HG03575 (cell line): ENCODE measurements around the gene OASL.
"Not testable (repeated sequence)": the region's sequence is repeated elsewhere in the genome, so short reads cannot be mapped to it uniquely, and the experiment has no call there.

Experiments
- ATAC-seq: cut with Tn5 transposase; IDR thresholded peaks from one replicate; pipeline ENCODE4 v1.9.1; 2021; ENCODE audit not compliant: unreplicated experiment, insufficient number of reproducible peaks, low FRiP score; ENCODE audit errors: extremely low read depth

OASL gene

GRCh38 chr12:121038861-121039668, at the start of gene OASL:
TSS of gene OASL (minus strand) at chr12:121039246. CDS start at chr12:121038971, 275 bp downstream.
- ATAC-seq = no peak

- no peak for ATAC-seq
These were observed 49.1 kb upstream of the OASL start for GRCh38 chr12:121088195-121088585.

- ATAC-seq = no peak
These were observed 48.6 kb upstream of the OASL start for GRCh38 chr12:121087467-121088194.

GRCh38 chr12:121086781-121087295, 47.8 kb upstream of the OASL start:
- no peak for ATAC-seq

GRCh38 chr12:121085506-121086353, 46.7 kb upstream of the OASL start:
- ATAC-seq = no peak

- ATAC-seq = no peak
These were observed 46.0 kb upstream of the OASL start for GRCh38 chr12:121085069-121085468.

GRCh38 chr12:121084229-121084628, 45.2 kb upstream of the OASL start:
- no peak for ATAC-seq

GRCh38 chr12:121080909-121081308, 41.9 kb upstream of the OASL start:
- ATAC-seq = no peak

GRCh38 chr12:121079736-121080272, 40.8 kb upstream of the OASL start:
- no peak for ATAC-seq

- not testable (repeated sequence) for ATAC-seq
These were observed 38.4 kb upstream of the OASL start for GRCh38 chr12:121077440-121077839.

- ATAC-seq = not testable (repeated sequence)
These were observed 36.9 kb upstream of the OASL start for GRCh38 chr12:121075911-121076310.

- no peak for ATAC-seq
These were observed 33.1 kb upstream of the OASL start for GRCh38 chr12:121072147-121072546.

GRCh38 chr12:121069206-121069605, 30.2 kb upstream of the OASL start:
- ATAC-seq = no peak

GRCh38 chr12:121065345-121065744, 26.3 kb upstream of the OASL start:
- no peak for ATAC-seq

GRCh38 chr12:121064586-121064985, 25.5 kb upstream of the OASL start:
- not testable (repeated sequence) for ATAC-seq

GRCh38 chr12:121064116-121064515, 25.1 kb upstream of the OASL start:
- ATAC-seq = no peak

GRCh38 chr12:121062391-121063045, 23.5 kb upstream of the OASL start:
- ATAC-seq = no peak

- ATAC-seq = no peak
These were observed 22.8 kb upstream of the OASL start for GRCh38 chr12:121061831-121062230.
